Neural crest cell (in vitro differentiated cells): ENCODE measurements around the gene TM4SF1. TPM values are rescaled to one million over a fixed set of nuclear protein-coding genes. Genes with fewer than 3 reads are reported as not detected.

ENCODE experiments used
- DNase-seq: peaks from one replicate; pipeline ENCODE4 v3.0.0; 2021; ENCODE audit warnings: low read depth, mixed read lengths, low spot score
- H3K27ac Mint-ChIP-seq: one replicate; pipeline ENCODE4 v1.8.0; 2021; ENCODE audit warnings: mild to moderate bottlenecking, mixed read lengths; ENCODE audit not compliant: unreplicated experiment
- H3K27me3 Mint-ChIP-seq: 2 replicates; pipeline ENCODE4 v1.8.0; 2021; ENCODE audit warnings: low read depth, mild to moderate bottlenecking, mixed read lengths
- H3K36me3 Mint-ChIP-seq: 2 replicates; pipeline ENCODE4 v1.8.0; 2021; ENCODE audit warnings: low read depth, mild to moderate bottlenecking, mixed read lengths
- H3K4me1 Mint-ChIP-seq: 2 replicates; pipeline ENCODE4 v1.8.0; 2021; ENCODE audit warnings: mixed read lengths
- H3K4me3 Mint-ChIP-seq: one replicate; pipeline ENCODE4 v1.8.0; 2021; ENCODE audit warnings: mild to moderate bottlenecking, mixed read lengths
- H3K9me3 Mint-ChIP-seq: 2 replicates; pipeline ENCODE4 v1.8.0; 2021; ENCODE audit warnings: mixed read lengths
- CTCF ChIP-seq: fragments of 200-600 bp; sonication (generic); conservative IDR thresholded peaks from 2 replicates; pipeline ENCODE4 v1.5.0; 2021; ENCODE audit warnings: antibody characterized with exemption, mild to moderate bottlenecking
- total RNA-seq: library from RNA; stranded (reverse); gene quantifications from 2 replicates; pipeline ENCODE4 v1.2.1, GENCODE V29; 2021

TM4SF1 gene
- total RNA-seq, 1 donor from 2014 or later, result not detected

- no peaks in the 10 kb centered on the region for H3K4me1 Mint-ChIP-seq
- peaks cover 3% of the 10 kb centered on the region for H3K9me3 Mint-ChIP-seq
- H3K36me3 Mint-ChIP-seq, result no peaks in the 10 kb centered on the region
- H3K27me3 Mint-ChIP-seq, result no peaks in the 10 kb centered on the region
- TF ChIP-seq CTCF, result no peak
- H3K27ac Mint-ChIP-seq, result no peak overlapping the region
- DNase-seq, result no peak
- H3K4me3 Mint-ChIP-seq, result no peak overlapping the region
These were observed 23.9 kb upstream of the TM4SF1 start for GRCh38 chr3:149401212-149401925.

- H3K4me3 Mint-ChIP-seq, result no peak overlapping the region
- H3K36me3 Mint-ChIP-seq, result no peaks in the 10 kb centered on the region
- TF ChIP-seq CTCF, result no peak
- H3K27me3 Mint-ChIP-seq, result no peaks in the 10 kb centered on the region
- H3K4me1 Mint-ChIP-seq, result no peaks in the 10 kb centered on the region
- peaks cover 3% of the 10 kb centered on the region for H3K9me3 Mint-ChIP-seq
- no peak overlapping the region for H3K27ac Mint-ChIP-seq
- DNase-seq, result no peak
These were observed 23.2 kb upstream of the TM4SF1 start for GRCh38 chr3:149400645-149401044.

- no peaks in the 10 kb centered on the region for H3K27me3 Mint-ChIP-seq
- TF ChIP-seq CTCF, result no peak
These were observed 20.8 kb upstream of the TM4SF1 start for GRCh38 chr3:149398296-149398695.

GRCh38 chr3:149397528-149397927, 20.1 kb upstream of the TM4SF1 start:
- H3K27me3 Mint-ChIP-seq, result no peaks in the 10 kb centered on the region
- H3K4me1 Mint-ChIP-seq, result no peaks in the 10 kb centered on the region
- no peaks in the 10 kb centered on the region for H3K36me3 Mint-ChIP-seq
- H3K4me3 Mint-ChIP-seq, result no peak overlapping the region
- DNase-seq, result no peak
- no peak for TF ChIP-seq CTCF
- H3K27ac Mint-ChIP-seq, result no peak overlapping the region
- peaks cover 3% of the 10 kb centered on the region for H3K9me3 Mint-ChIP-seq

More at GRCh38 chr3:149398296-149398695, 20.8 kb upstream of the TM4SF1 start:
- Mint-ChIP-seq H3K9me3 (peaks cover 3% of the 10 kb centered on the region), H3K36me3 (no peaks in the 10 kb centered on the region), H3K4me3 (no peak overlapping the region), H3K4me1 (no peaks in the 10 kb centered on the region), H3K27ac (no peak overlapping the region)
- DNase-seq, result no peak

GRCh38 chr3:149396476-149396875, 19.0 kb upstream of the TM4SF1 start:
- Mint-ChIP-seq H3K4me1 (no peaks in the 10 kb centered on the region), H3K36me3 (no peaks in the 10 kb centered on the region), H3K9me3 (peaks cover 3% of the 10 kb centered on the region), H3K27me3 (no peaks in the 10 kb centered on the region), H3K27ac (no peak overlapping the region), H3K4me3 (no peak overlapping the region)
- DNase-seq, result no peak
- no peak for TF ChIP-seq CTCF
